Measurements from ENCODE around the gene LMO7. TPM values are rescaled to one million over a fixed set of nuclear protein-coding genes. Genes with fewer than 3 reads are reported as not detected.

LMO7 gene
- total and polyA plus RNA-seq, 2 of the 13 experiments (the other 11 are each of a cell fraction or from before 2014, with no cell fraction given): 34.0 to 121 TPM

- BruUV-seq (replicated peaks): no TSS peak
- intact Hi-C loops (cut with micrococcal nuclease; ENCODE audit: unreplicated experiment) (no loop called here), in situ Hi-C loops (cut with HindIII; ENCODE audit: extremely low pct_ligation_motif_present, low pct_unique_long_range_greater_than_20kb) (loop anchor here (25.0 kb wide), 1 partner anchor 361 kb away; no protein-coding TSS in a partner anchor)
- Histone ChIP-seq H3K27ac (ENCODE audit: extremely low read length, insufficient read depth, low read length) (no peak overlapping the region), H4K20me1 (ENCODE audit: insufficient read depth, low read length) (no peaks in the 10 kb centered on the region), H3K79me2 (ENCODE audit: insufficient read depth, low read length) (no peaks in the 10 kb centered on the region), H3K9ac (ENCODE audit: insufficient read depth, low read depth, low read length) (no peak overlapping the region), H3K27me3 (ENCODE audit: control insufficient read depth in 1 of 2, insufficient read depth in 2 of 2, low read length in 2 of 2) (no peaks in the 10 kb centered on the region), H3K9me3 (ENCODE audit: low read length) (no peaks in the 10 kb centered on the region), H3K4me3 (replicated peaks in 1 of 3; ENCODE audit: insufficient read depth in 1 of 3, low read depth in 2 of 3, low read length in 3 of 3) (no peak overlapping the region), H3K4me1 (ENCODE audit: insufficient read depth, low read length) (no peaks in the 10 kb centered on the region), H2AFZ (ENCODE audit: low read length) (no peak overlapping the region), H3K36me3 (replicated peaks in 1 of 2; ENCODE audit: control insufficient read depth in 1 of 2, insufficient read depth in 2 of 2, low read length in 2 of 2) (no peaks in the 10 kb centered on the region; a peak in 2 of 5 replicates), H3K4me2 (ENCODE audit: low read depth, low read length) (no peak overlapping the region)
- TF ChIP-seq BCL6 (CRISPR knock-in tag; IDR thresholded peaks at IDR 0.05) (no peak), ZHX1 (CRISPR knock-in tag; IDR thresholded peaks at IDR 0.05; ENCODE audit: low read depth) (no peak), GRHL1 (CRISPR knock-in tag; conservative IDR thresholded peaks at IDR 0.05) (no peak), ZNF260 (CRISPR knock-in tag; IDR thresholded peaks at IDR 0.05; ENCODE audit: borderline replicate concordance, low read depth) (no peak), RFX3 (CRISPR knock-in tag; IDR thresholded peaks at IDR 0.05) (no peak), RELA (CRISPR knock-in tag; IDR thresholded peaks at IDR 0.05) (no peak), ZNF83 (CRISPR knock-in tag; IDR thresholded peaks at IDR 0.05; ENCODE audit: borderline replicate concordance) (no peak), MED8 (CRISPR knock-in tag; IDR thresholded peaks at IDR 0.05; ENCODE audit: insufficient replicate concordance) (no peak)
- POLR2A ChIA-PET: no interaction called here
- no peak for FAIRE-seq
- ATAC-seq: no peak
- CTCF ChIA-PET (ENCODE audit: low intra/inter-chr PET ratio, low total read pairs): no interaction called here
- no peak for DNase-seq (ENCODE audit: low spot score)
- 96% methylated on average over 2 of the region's 2 CpGs for WGBS (ENCODE audit: low lambda C conversion rate)
Observed at GRCh38 chr13:75651013-75651412, 14.9 kb downstream of the LMO7 start.

Data from HepG2 (cell line).